ENCODE measurements around the gene PPP2R2C. TPM values are rescaled to one million over a fixed set of nuclear protein-coding genes. Genes with fewer than 3 reads are reported as not detected.

Gene PPP2R2C
- total RNA-seq, 2 donors from 2014 or later = 0.66 to 0.78 TPM

DNA sequence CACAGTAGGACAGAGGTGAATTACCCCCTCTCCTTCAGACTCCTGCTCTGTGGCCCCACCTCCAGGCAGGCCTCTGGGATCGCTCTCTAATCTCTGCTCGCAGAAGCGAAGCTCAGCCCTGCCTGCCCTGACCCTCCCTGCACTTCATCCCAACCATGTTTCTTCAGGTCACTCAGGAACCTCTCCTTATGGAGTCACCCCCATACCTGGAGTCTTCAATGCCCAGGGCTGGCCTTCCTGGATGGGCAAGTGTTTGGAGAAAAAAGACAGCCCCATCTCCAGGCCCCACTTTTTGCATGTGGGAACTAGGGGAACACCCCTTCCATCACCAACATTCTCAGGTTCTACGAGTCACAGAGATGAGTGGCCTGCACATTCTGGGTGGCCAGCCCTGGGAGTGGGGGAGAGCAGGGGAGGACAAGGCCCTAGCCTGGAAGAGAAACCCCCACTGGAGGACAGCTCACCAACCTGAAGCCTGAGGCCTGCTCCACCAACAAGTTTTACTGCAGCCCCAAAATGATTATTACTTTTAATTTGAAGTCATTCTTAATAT lies 90.8 kb downstream of the PPP2R2C start:
- ATAC-seq = no peak
- DNase-seq = no peak
- H3K36me3 ChIP-seq (replicated peaks in 1 of 2; ENCODE audit: insufficient read depth in 1 of 2, low read depth in 2 of 2) = no peaks in the 10 kb centered on the region

DNA sequence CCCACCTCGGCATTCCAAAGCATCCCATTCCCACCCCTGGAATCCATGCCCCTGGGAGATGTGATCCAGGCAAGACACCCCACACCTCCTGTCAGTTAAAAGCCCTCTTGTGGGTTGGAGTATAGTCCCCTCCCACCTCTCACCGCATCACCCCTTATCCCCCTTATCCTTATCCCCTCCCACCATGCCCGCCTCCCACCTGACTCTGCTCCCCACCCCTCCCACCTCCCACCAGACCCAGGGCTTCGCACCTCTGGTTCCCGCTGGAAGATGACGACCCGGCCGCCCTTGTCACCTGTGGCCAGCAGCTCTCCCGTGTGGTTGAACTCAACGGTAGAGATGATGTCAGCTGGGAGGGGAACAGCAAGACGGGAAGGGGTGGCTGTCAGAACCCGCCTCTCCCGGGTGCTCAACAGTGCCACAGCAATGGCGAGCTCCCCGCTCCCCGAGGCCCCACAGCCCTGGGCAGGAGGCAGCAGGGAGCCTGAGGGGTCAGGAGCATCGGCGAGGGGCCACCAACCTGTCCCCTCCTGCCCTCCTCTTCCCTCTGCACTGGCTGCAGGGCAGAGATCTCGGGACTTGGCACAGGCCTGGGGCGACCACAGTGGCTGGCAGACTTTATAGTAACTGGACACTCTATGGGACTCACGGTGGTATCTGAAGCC lies 91.5 kb downstream of the PPP2R2C start:
- intact Hi-C loops (cut with DNase I) = no loop called here
- Histone ChIP-seq H3K9me3 (no peaks in the 10 kb centered on the region), H3K27me3 (no peaks in the 10 kb centered on the region), H3K4me3 (no peak overlapping the region), H3K27ac (no peak overlapping the region), H3K36me3 (replicated peaks in 1 of 2; ENCODE audit: insufficient read depth in 1 of 2, low read depth in 2 of 2) (no peaks in the 10 kb centered on the region), H3K4me1 (no peaks in the 10 kb centered on the region)
- no peak for DNase-seq
- no peak for TF ChIP-seq POLR2A (IDR thresholded peaks at IDR 0.05)
- TF ChIP-seq, protein P1, sequence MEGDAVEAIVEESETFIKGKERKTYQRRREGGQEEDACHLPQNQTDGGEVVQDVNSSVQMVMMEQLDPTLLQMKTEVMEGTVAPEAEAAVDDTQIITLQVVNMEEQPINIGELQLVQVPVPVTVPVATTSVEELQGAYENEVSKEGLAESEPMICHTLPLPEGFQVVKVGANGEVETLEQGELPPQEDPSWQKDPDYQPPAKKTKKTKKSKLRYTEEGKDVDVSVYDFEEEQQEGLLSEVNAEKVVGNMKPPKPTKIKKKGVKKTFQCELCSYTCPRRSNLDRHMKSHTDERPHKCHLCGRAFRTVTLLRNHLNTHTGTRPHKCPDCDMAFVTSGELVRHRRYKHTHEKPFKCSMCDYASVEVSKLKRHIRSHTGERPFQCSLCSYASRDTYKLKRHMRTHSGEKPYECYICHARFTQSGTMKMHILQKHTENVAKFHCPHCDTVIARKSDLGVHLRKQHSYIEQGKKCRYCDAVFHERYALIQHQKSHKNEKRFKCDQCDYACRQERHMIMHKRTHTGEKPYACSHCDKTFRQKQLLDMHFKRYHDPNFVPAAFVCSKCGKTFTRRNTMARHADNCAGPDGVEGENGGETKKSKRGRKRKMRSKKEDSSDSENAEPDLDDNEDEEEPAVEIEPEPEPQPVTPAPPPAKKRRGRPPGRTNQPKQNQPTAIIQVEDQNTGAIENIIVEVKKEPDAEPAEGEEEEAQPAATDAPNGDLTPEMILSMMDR (IDR thresholded peaks at IDR 0.05) = no peak
- 30 to 40% methylated on average over 12 to 21 of the region's 21 CpGs for WGBS, 2 donors
- no peak for ATAC-seq

More for the DNA sequence above, 90.8 kb downstream of the PPP2R2C start:
- WGBS, 2 donors = 80 to 98% methylated on average over 4 of the region's 4 CpGs
- Histone ChIP-seq H3K4me3 (no peak overlapping the region), H3K9me3 (no peaks in the 10 kb centered on the region), H3K27me3 (no peaks in the 10 kb centered on the region), H3K27ac (no peak overlapping the region), H3K4me1 (no peaks in the 10 kb centered on the region)
- TF ChIP-seq, protein P1 (IDR thresholded peaks at IDR 0.05) = no peak
- TF ChIP-seq POLR2A (IDR thresholded peaks at IDR 0.05) = no peak
- intact Hi-C loops (cut with DNase I) = no loop called here

DNA sequence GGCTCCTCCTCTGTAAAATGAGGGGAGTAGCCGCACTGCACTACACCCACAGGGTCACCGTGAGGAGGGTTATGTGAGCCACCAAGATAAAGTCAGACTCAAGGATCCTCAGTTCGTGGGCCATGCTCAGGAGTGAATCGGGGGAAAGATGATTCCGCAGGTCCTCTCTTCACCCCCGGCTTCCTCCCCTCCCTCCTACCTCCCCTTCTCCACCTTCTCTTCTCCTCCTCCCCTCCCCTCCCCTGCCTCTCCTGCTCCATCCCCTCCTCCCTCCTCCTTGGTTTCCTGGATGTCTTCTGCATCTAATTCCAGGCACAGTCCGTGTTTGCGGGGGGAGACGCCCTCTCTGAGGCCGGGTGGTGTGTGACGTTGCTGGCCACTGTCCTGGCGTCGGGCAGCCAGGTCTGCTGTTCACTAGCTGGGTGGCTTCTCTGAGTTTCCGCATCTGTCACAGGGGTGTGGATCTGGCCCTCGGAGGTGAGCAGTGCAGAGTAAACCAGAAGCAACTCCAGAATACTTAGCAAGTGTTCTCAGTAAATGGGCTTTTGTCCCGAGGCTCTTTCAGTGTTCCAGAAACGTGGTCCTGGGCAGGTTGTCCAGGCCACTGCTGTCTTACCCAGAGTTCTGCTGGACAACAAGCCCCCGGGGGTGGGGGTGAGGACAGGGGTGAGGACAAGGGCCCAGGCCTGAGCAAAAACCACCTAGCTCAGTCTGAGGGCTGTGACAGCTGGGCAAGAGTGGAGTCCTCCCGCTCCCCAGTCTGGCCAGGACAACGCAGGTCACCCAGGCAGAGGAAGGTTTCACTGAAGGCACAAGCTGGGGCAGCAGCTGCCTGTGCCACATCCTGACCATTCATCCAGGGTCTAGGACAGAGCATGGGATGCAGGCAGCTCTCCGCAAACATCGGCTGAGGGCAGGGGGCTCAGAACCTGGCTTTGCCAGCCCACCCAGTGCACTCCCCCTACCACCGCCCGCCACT lies 92.4 kb downstream of the PPP2R2C start:
- intact Hi-C loops (cut with DNase I) = no loop called here
- DNase-seq (no peak), ATAC-seq (no peak)
- H3K36me3 ChIP-seq (replicated peaks in 1 of 2; ENCODE audit: insufficient read depth in 1 of 2, low read depth in 2 of 2) = no peaks in the 10 kb centered on the region
- TF ChIP-seq POLR2A (IDR thresholded peaks at IDR 0.05) = no peak
- no peaks in the 10 kb centered on the region for H3K9me3 ChIP-seq
- no peaks in the 10 kb centered on the region for H3K27me3 ChIP-seq
- no peak overlapping the region for H3K4me3 ChIP-seq
- 27 to 32% methylated on average over 23 of the region's 24 CpGs for WGBS, 2 donors
- no peaks in the 10 kb centered on the region for H3K4me1 ChIP-seq
- no peak overlapping the region for H3K27ac ChIP-seq

DNA sequence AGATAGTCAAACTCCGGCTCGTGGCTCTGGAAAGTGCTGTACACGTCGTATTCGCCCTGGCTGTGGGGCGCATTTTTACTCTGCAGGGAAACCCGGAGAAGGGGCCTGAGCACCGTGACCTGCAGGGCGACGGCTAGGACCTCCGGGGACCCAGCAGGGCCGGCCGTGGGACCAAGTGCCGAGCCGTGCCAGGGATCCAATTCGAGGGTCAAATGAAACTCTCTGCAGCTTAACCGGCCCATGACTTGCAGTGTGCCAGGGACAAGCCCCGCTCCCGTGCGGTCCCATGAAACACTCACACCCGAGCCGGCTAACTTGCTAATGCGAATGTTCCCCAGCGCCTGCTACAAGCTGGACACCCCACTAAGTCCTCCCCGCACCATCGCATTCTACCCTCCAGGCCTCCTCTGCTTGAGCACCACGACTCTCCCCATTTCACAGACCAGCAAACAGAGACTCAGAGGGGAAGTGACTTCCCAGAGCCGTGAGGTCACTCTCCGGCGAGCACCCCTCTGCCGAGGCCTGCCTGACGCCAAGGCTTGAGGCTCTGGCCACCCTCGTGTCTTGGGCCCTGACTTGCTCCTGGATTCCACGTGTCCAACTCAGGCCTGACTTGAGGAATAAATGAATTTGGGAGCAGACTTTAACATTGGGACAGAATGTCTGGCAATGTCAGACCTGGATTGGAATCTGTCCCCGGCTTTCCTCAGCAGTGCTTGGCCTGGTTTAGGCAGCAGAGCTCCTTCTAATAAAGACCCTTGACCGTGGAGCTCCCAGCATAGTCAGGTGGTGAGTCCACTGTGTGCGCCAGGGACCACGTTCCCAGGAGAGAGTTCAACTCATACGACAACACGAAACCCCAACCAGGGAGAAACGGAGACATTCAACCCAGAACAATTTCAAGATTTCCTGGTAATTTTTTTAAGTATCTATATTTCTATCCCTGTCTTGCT lies 93.6 kb downstream of the PPP2R2C start:
- Histone ChIP-seq H3K36me3 (replicated peaks in 1 of 2; ENCODE audit: insufficient read depth in 1 of 2, low read depth in 2 of 2) (no peaks in the 10 kb centered on the region), H3K4me3 (no peak overlapping the region), H3K27me3 (no peaks in the 10 kb centered on the region), H3K9me3 (no peaks in the 10 kb centered on the region), H3K27ac (no peak overlapping the region), H3K4me1 (no peaks in the 10 kb centered on the region)
- no peak for ATAC-seq
- DNase-seq = no peak
- TF ChIP-seq POLR2A (IDR thresholded peaks at IDR 0.05) = no peak
- TF ChIP-seq, protein P1 (IDR thresholded peaks at IDR 0.05) = no peak
- intact Hi-C loops (cut with DNase I) = no loop called here
- 59 to 71% methylated on average over 31 to 41 of the region's 41 CpGs for WGBS, 2 donors

Measured in body of pancreas (tissue), 4 donors.